ENCODE measurements around the gene TMEM119.
A peak's percentile ranks its signal among the peaks of the same experiment; 100 is the strongest.
"Not testable (repeated sequence)": the region's sequence is repeated elsewhere in the genome, so short reads cannot be mapped to it uniquely, and the experiment has no call there.

TMEM119 gene

GRCh38 chr12:108566452-108566851 lies 31.4 kb downstream of the TMEM119 start:
- no peak for DNase-seq (ENCODE audit: low spot score)
- no peak for FAIRE-seq

GRCh38 chr12:108565976-108566375 lies 31.9 kb downstream of the TMEM119 start:
- DNase-seq (ENCODE audit: low spot score): peak; percentile 81
- FAIRE-seq: peak; percentile 58

GRCh38 chr12:108565146-108565545 lies 32.7 kb downstream of the TMEM119 start:
- no peak for FAIRE-seq
- DNase-seq (ENCODE audit: low spot score): no peak

GRCh38 chr12:108564724-108565123 lies 33.2 kb downstream of the TMEM119 start:
- no peak for DNase-seq (ENCODE audit: low spot score)
- no peak for FAIRE-seq

GRCh38 chr12:108563804-108564151 lies 34.1 kb downstream of the TMEM119 start:
- DNase-seq (ENCODE audit: low spot score) (no peak), FAIRE-seq (no peak)

- peak; percentile 69 for DNase-seq (ENCODE audit: low spot score)
- peak; percentile 22 for FAIRE-seq
Measured at GRCh38 chr12:108563136-108563803, 34.6 kb downstream of the TMEM119 start.

- FAIRE-seq (no peak), DNase-seq (ENCODE audit: low spot score) (peak; percentile 91)
Measured at GRCh38 chr12:108562348-108563135, 35.3 kb downstream of the TMEM119 start, which contains the start of gene ISCU. TSS of gene ISCU (plus strand) at chr12:108562596. CDS start at chr12:108562623, 27 bp downstream.

- FAIRE-seq (no peak), DNase-seq (ENCODE audit: low spot score) (peak; percentile 5)
Measured at GRCh38 chr12:108561852-108562347, 36.0 kb downstream of the TMEM119 start.

GRCh38 chr12:108560752-108561719 lies 36.8 kb downstream of the TMEM119 start, which contains the start of gene SART3:
TSS of gene SART3 (minus strand) at chr12:108561173. CDS start at chr12:108561154, 19 bp downstream.
- DNase-seq (ENCODE audit: low spot score) (peak; percentile 76), FAIRE-seq (peak; percentile 55)

- DNase-seq (ENCODE audit: low spot score): peak; percentile 10
- FAIRE-seq: no peak
Measured at GRCh38 chr12:108560321-108560721, 37.6 kb downstream of the TMEM119 start.

GRCh38 chr12:108559748-108560147 lies 38.1 kb downstream of the TMEM119 start:
- no peak for FAIRE-seq
- DNase-seq (ENCODE audit: low spot score): no peak

- no peak for FAIRE-seq
- DNase-seq (ENCODE audit: low spot score): no peak
Measured at GRCh38 chr12:108559007-108559655, 38.8 kb downstream of the TMEM119 start.

- FAIRE-seq; DNase-seq (ENCODE audit: low spot score): not testable (repeated sequence)
Measured at GRCh38 chr12:108555383-108555782, 42.5 kb downstream of the TMEM119 start.

- FAIRE-seq (no peak), DNase-seq (ENCODE audit: low spot score) (no peak)
Measured at GRCh38 chr12:108553799-108554198, 44.1 kb downstream of the TMEM119 start.

- DNase-seq (ENCODE audit: low spot score) (no peak), FAIRE-seq (no peak)
Measured at GRCh38 chr12:108551535-108551934, 46.3 kb downstream of the TMEM119 start.

GRCh38 chr12:108548954-108549521 lies 48.8 kb downstream of the TMEM119 start:
- DNase-seq (ENCODE audit: low spot score) (no peak), FAIRE-seq (no peak)

GRCh38 chr12:108547686-108548085 lies 50.2 kb downstream of the TMEM119 start:
- no peak for FAIRE-seq
- no peak for DNase-seq (ENCODE audit: low spot score)

GRCh38 chr12:108543652-108544051 lies 54.2 kb downstream of the TMEM119 start:
- FAIRE-seq: no peak
- no peak for DNase-seq (ENCODE audit: low spot score)

- DNase-seq (ENCODE audit: low spot score): no peak
- no peak for FAIRE-seq
Measured at GRCh38 chr12:108542320-108542719, 55.6 kb downstream of the TMEM119 start.
